IPS-18a (cell line): Measurements from ENCODE around the gene KCNJ15.

Source experiments
- H3K27ac ChIP-seq: one replicate; pipeline ENCODE4 v1.5.1; 2013; ENCODE audit warnings: low read length
- H3K27me3 ChIP-seq: one replicate; pipeline ENCODE4 v1.6.1; 2013; ENCODE audit warnings: mild to moderate bottlenecking, low read length; ENCODE audit not compliant: control insufficient read depth, insufficient read depth
- H3K36me3 ChIP-seq: one replicate; pipeline ENCODE4 v1.6.1; 2013; ENCODE audit warnings: low read depth, low read length; ENCODE audit not compliant: control insufficient read depth
- H3K4me1 ChIP-seq: one replicate; pipeline ENCODE4 v1.6.1; 2013; ENCODE audit warnings: low read depth, low read length; ENCODE audit not compliant: control insufficient read depth
- H3K4me3 ChIP-seq: one replicate; pipeline ENCODE4 v1.5.1; 2013; ENCODE audit warnings: low read length
- H3K9ac ChIP-seq: one replicate; pipeline ENCODE4 v1.6.1; 2013; ENCODE audit warnings: mild to moderate bottlenecking, low read length, moderate library complexity
- H3K9me3 ChIP-seq: one replicate; pipeline ENCODE4 v1.6.1; 2013; ENCODE audit warnings: low read depth, low read length; ENCODE audit not compliant: control insufficient read depth

The KCNJ15 gene

DNA sequence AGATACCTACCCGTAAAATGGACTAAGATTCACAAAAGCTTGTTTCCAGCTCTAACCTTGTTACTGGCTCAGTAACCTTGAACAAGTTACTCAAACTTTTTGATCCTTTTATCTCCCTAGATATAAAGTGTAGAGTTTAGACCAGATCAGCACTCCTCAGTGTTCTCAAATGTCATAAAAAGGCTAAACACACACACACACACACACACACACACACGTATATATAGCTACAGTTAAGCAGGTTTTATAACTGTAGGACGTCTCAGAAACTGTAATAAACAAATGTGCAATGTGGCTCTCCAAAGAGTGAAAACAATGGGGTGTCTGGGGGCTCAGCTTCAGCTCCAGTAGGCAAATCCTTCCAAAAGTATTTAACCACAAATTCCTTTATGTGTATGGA is 34.0 kb downstream of the KCNJ15 start:
- H3K4me3 ChIP-seq = no peak overlapping the region
- H3K27ac ChIP-seq = no peak overlapping the region
- H3K9me3 ChIP-seq = no peaks in the 10 kb centered on the region
- no peak overlapping the region for H3K9ac ChIP-seq
- peaks cover 9% of the 10 kb centered on the region for H3K4me1 ChIP-seq
- no peaks in the 10 kb centered on the region for H3K36me3 ChIP-seq
- no peaks in the 10 kb centered on the region for H3K27me3 ChIP-seq

DNA sequence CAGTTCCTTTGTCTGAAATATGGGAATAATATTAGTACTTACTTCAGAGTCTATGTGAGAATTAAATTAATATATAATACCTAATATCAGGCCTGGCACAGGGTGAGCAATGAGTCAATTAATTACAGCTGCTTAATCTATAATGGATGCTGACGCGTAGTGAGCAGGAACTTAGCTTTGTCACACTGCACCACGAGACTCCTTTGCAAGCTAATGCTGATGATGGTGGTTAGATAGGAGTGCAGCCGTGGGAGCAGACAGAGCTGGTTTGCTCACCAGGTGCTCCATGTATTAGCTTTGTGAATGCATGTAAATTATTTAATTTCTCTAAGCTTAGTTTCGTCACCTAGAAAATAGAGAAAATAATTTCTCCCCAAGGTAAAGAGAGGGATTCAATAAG is 35.1 kb downstream of the KCNJ15 start:
- H3K9me3 ChIP-seq = no peaks in the 10 kb centered on the region
- no peaks in the 10 kb centered on the region for H3K36me3 ChIP-seq
- no peak overlapping the region for H3K4me3 ChIP-seq
- H3K27ac ChIP-seq = no peak overlapping the region
- H3K9ac ChIP-seq = no peak overlapping the region
- no peaks in the 10 kb centered on the region for H3K27me3 ChIP-seq
- H3K4me1 ChIP-seq = peaks cover 14% of the 10 kb centered on the region

DNA sequence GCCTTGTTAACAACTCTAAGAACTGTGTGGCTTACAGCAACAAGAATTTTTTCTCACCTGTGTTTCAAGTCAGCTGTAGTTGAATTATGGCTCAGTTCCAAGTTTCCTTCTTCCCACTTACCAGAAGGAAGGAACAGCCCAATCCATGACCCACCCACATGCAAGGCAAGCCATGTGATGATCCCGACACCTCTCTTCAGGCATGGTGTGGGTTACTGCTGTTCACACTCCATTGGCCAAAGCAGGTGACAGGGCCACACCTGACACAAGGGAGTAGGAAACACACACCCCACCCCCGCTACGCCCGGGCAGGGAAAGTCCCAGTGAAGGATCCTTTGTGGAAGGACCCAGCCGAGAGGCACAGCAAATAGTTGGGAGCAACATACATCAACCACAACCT is 36.3 kb downstream of the KCNJ15 start:
- H3K4me1 ChIP-seq = peaks cover 20% of the 10 kb centered on the region
- no peaks in the 10 kb centered on the region for H3K36me3 ChIP-seq
- H3K4me3 ChIP-seq = no peak overlapping the region
- no peak overlapping the region for H3K9ac ChIP-seq
- H3K9me3 ChIP-seq = no peaks in the 10 kb centered on the region
- no peaks in the 10 kb centered on the region for H3K27me3 ChIP-seq
- no peak overlapping the region for H3K27ac ChIP-seq

DNA sequence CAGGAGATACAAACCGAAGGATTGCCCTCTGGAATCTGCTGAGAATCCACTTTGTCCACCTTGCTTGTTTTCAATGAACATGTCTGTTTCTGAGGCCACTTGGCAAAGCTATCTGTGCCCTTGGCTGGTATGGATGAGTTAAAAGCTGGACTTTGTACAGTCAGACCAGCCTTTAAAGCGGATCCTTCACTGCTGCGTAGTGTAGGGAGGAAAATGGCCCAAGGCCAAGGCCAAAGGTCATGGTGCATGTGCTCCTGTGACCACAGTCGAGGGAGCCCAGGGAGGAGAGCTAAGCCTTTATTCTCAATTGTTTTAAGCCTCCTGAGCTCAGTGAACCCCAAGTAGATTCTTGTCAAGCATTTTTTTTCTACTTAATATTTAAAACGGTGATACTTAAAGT is 37.0 kb downstream of the KCNJ15 start:
- H3K4me3 ChIP-seq = no peak overlapping the region
- no peaks in the 10 kb centered on the region for H3K27me3 ChIP-seq
- no peak overlapping the region for H3K27ac ChIP-seq
- H3K36me3 ChIP-seq = no peaks in the 10 kb centered on the region
- H3K4me1 ChIP-seq = peaks cover 20% of the 10 kb centered on the region
- no peaks in the 10 kb centered on the region for H3K9me3 ChIP-seq
- no peak overlapping the region for H3K9ac ChIP-seq

DNA sequence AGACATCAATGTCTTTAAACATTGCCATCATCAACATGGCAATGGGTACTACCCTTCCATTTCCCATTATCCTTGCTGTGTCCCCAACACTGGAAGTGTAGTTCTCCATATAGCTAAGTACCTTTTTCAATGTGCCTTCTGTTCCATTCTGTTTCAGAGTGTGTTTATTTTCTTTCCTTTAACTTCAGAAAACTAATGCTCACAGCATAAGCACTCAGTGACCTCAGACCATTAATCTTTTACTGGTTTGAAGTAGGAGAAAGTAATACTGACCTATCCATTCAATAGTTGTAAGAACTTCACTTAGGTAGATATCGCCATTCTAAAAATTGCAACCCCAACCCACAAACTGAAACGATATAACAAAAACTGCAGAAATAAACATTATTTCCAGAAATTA is 37.8 kb downstream of the KCNJ15 start:
- no peaks in the 10 kb centered on the region for H3K9me3 ChIP-seq
- no peaks in the 10 kb centered on the region for H3K27me3 ChIP-seq
- H3K27ac ChIP-seq = no peak overlapping the region
- peaks cover 20% of the 10 kb centered on the region for H3K4me1 ChIP-seq
- no peak overlapping the region for H3K9ac ChIP-seq
- H3K4me3 ChIP-seq = no peak overlapping the region
- no peaks in the 10 kb centered on the region for H3K36me3 ChIP-seq

DNA sequence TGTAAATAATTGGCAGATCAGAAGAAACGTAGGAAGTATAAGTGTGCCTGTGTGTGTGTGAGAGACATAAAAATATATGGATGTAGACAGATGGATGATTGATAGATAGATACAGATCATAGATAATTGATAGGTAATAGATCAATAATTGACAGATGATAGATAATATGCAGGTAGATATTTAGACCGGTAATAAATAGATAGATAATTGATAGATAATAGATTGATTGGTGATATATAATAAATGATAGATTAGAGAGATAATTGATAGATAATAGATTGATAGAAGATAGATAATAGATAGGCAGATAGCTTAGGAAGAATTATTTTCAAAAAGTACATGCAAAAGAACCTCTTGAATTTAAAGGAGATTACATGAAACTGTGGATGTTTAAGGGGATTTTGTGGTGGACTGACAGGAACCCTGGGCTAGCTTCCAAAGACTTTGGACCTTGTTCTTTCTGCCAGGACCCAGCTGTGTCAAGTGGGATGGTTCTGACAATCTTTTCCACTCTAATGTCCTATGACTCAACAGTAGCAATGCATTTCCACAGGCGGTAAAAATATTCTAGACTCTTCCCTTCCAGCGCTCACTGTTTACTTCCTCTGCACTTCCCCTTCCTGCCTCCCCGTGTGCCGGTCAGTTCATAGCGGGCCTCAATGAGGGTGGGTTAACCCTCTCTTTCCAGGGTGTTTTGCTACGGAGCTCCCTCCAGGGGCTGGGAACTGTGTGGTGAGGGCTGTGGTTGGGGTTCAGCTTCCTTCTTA is 39.4 kb downstream of the KCNJ15 start:
- no peak overlapping the region for H3K27ac ChIP-seq
- H3K4me3 ChIP-seq = no peak overlapping the region
- H3K9ac ChIP-seq = no peak overlapping the region
- H3K4me1 ChIP-seq = peaks cover 12% of the 10 kb centered on the region
- H3K27me3 ChIP-seq = no peaks in the 10 kb centered on the region
- H3K9me3 ChIP-seq = no peaks in the 10 kb centered on the region
- no peaks in the 10 kb centered on the region for H3K36me3 ChIP-seq

DNA sequence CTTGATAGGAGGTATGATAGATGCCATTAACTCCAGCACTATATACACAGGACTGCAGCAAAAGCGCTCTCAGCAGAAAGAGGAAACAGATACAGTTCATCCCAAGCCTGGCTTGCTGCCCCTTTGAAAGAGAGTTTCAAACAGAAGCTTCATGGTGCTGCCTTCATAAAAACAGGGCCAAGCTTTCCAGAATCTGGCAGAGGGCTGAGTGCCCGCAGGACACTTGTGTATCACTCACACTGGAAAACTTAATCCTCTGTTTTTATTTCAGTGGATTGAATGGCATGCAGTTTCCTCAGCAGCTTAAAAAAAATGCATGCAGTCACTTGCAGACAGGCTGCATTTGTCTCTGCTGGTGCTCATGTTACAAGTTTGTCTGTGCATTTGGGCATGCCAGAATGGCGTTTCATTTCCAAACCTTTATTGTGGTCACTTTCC is 40.4 kb downstream of the KCNJ15 start:
- Histone ChIP-seq H3K27me3 (no peaks in the 10 kb centered on the region), H3K4me1 (peaks cover 12% of the 10 kb centered on the region), H3K9ac (no peak overlapping the region), H3K4me3 (no peak overlapping the region), H3K27ac (no peak overlapping the region), H3K9me3 (no peaks in the 10 kb centered on the region), H3K36me3 (no peaks in the 10 kb centered on the region)

DNA sequence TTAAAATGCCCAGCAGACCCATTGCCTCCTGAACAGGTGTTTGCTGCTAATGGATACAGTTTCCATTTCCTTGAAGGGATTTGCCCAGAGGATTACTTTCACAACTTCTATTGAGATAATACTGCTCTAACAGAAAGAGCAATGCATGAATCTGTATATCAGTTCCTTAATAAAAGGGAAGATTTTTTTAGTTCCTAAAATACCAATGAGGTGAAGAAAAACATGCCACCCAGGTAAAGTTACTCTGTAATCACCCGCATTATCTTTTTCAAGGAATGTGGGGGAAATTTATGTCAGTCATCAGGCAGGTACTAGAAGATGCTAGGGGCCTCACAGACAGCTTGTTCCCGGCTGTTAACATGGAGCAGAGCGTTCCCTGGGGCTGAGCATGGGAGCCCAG is 41.1 kb downstream of the KCNJ15 start:
- no peak overlapping the region for H3K27ac ChIP-seq
- H3K9ac ChIP-seq = no peak overlapping the region
- H3K4me3 ChIP-seq = no peak overlapping the region
- no peaks in the 10 kb centered on the region for H3K27me3 ChIP-seq
- H3K9me3 ChIP-seq = no peaks in the 10 kb centered on the region
- H3K36me3 ChIP-seq = no peaks in the 10 kb centered on the region
- H3K4me1 ChIP-seq = peaks cover 12% of the 10 kb centered on the region

DNA sequence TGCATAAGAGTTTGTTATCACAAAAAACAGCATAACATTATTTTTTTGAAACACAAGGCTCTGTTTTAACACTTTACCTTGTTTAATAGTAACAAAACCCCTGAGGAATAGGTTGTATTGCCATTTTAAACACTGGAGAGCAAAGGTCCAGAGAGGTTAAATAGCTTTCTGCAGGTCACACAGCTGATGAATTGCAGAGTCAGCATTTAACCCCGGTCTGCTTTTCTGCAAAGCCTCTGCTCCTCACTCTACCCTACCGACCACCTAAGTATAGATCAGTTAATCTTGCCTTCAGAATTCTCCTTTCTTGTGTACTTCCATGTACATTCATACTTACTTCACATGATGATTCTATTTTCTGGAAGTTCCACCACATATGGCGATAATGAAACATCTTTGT is 42.0 kb downstream of the KCNJ15 start:
- H3K9ac ChIP-seq = no peak overlapping the region
- H3K4me1 ChIP-seq = peaks cover 12% of the 10 kb centered on the region
- no peaks in the 10 kb centered on the region for H3K27me3 ChIP-seq
- H3K4me3 ChIP-seq = no peak overlapping the region
- H3K9me3 ChIP-seq = no peaks in the 10 kb centered on the region
- no peaks in the 10 kb centered on the region for H3K36me3 ChIP-seq
- no peak overlapping the region for H3K27ac ChIP-seq

DNA sequence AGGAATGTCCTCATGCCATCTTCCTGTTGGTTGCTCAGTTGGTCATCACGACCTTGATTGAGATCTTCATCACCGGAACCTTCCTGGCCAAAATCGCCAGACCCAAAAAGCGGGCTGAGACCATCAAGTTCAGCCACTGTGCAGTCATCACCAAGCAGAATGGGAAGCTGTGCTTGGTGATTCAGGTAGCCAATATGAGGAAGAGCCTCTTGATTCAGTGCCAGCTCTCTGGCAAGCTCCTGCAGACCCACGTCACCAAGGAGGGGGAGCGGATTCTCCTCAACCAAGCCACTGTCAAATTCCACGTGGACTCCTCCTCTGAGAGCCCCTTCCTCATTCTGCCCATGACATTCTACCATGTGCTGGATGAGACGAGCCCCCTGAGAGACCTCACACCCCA is 42.9 kb downstream of the KCNJ15 start:
- no peak overlapping the region for H3K9ac ChIP-seq
- no peak overlapping the region for H3K27ac ChIP-seq

DNA sequence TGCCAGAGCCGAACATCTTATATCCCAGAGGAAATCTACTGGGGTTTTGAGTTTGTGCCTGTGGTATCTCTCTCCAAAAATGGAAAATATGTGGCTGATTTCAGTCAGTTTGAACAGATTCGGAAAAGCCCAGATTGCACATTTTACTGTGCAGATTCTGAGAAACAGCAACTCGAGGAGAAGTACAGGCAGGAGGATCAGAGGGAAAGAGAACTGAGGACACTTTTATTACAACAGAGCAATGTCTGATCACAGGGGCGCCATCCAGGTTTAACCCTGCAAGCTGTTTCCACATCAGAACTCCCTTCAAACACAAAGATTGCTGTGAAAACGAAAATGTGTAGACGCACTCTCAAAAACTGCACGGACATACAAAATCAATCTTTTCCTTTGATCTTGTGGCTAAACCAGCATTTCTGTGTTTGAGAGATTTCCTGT is 43.4 kb downstream of the KCNJ15 start:
- Histone ChIP-seq H3K9me3 (no peaks in the 10 kb centered on the region), H3K4me3 (no peak overlapping the region), H3K27ac (no peak overlapping the region), H3K4me1 (peaks cover 12% of the 10 kb centered on the region), H3K9ac (no peak overlapping the region), H3K27me3 (no peaks in the 10 kb centered on the region), H3K36me3 (no peaks in the 10 kb centered on the region)

More for the DNA sequence above, 42.9 kb downstream of the KCNJ15 start:
- no peaks in the 10 kb centered on the region for H3K36me3 ChIP-seq
- peaks cover 12% of the 10 kb centered on the region for H3K4me1 ChIP-seq
- no peaks in the 10 kb centered on the region for H3K27me3 ChIP-seq
- no peak overlapping the region for H3K4me3 ChIP-seq
- no peaks in the 10 kb centered on the region for H3K9me3 ChIP-seq
